Measurements from ENCODE around the gene PNRC1.
"Not testable (repeated sequence)": the region's sequence is repeated elsewhere in the genome, so short reads cannot be mapped to it uniquely, and the experiment has no call there.

The PNRC1 gene

DNA sequence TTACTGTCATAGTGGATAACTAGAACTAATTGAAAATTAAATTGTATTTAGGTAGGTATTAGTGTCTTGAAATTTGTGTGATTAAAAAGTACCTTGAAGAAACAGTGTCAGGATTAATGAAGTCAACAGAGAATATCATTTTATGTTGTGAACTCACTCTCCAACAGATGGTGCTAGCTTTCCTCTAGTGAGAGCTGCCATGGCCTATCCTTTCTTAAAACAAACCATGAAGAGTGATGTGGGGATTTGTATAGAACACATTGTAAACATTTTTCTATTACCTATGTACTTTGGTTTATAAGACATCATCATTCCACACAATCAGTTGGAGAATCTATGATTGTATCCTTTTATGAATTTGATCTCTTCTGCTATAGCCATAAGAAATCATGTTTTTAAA lies 42.1 kb downstream of the PNRC1 start:
- no peak overlapping the region for H3K4me3 ChIP-seq (ENCODE audit: low read depth, low read length)
- CTCF ChIA-PET, result interaction anchor here (0.9 to 8.3 kb wide), 10 partner anchors 9 to 249 kb away, joined by 3 to 88 read pairs (median 5); no protein-coding TSS in a partner anchor
- DNase-seq (ENCODE audit: low read depth, low spot score), result no peak
- TF ChIP-seq, protein P1, sequence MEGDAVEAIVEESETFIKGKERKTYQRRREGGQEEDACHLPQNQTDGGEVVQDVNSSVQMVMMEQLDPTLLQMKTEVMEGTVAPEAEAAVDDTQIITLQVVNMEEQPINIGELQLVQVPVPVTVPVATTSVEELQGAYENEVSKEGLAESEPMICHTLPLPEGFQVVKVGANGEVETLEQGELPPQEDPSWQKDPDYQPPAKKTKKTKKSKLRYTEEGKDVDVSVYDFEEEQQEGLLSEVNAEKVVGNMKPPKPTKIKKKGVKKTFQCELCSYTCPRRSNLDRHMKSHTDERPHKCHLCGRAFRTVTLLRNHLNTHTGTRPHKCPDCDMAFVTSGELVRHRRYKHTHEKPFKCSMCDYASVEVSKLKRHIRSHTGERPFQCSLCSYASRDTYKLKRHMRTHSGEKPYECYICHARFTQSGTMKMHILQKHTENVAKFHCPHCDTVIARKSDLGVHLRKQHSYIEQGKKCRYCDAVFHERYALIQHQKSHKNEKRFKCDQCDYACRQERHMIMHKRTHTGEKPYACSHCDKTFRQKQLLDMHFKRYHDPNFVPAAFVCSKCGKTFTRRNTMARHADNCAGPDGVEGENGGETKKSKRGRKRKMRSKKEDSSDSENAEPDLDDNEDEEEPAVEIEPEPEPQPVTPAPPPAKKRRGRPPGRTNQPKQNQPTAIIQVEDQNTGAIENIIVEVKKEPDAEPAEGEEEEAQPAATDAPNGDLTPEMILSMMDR (IDR thresholded peaks at IDR 0.05; ENCODE audit: insufficient read depth, low read length, missing control alignments), result peak; percentile 40
- POLR2A ChIA-PET, result no interaction called here

DNA sequence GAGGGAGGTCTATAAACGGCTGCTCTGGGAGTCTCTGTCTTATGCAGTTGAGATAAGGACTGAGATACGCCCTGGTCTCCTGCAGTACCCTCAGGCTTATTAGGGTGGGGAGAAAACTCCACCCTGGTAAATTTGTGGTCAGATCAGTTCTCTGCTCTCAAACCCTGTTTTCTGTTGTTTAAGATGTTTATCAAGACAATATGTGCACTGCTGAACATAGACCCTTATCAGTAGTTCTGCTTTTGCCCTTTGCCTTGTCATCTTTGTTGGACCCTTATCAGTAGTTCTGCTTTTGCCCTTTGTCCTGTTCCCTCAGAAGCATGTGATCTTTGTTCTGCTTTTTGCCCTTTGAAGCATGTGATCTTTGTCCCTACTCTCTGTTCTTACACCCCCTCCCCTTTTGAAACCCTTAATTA lies 47.7 kb downstream of the PNRC1 start:
- CTCF ChIA-PET, result interaction anchor here (1.9 kb wide), 1 partner anchor 113 kb away, joined by 4 read pairs; no protein-coding TSS in a partner anchor
- POLR2A ChIA-PET; H3K4me3 ChIP-seq (ENCODE audit: low read depth, low read length); DNase-seq (ENCODE audit: low read depth, low spot score): not testable (repeated sequence)

DNA sequence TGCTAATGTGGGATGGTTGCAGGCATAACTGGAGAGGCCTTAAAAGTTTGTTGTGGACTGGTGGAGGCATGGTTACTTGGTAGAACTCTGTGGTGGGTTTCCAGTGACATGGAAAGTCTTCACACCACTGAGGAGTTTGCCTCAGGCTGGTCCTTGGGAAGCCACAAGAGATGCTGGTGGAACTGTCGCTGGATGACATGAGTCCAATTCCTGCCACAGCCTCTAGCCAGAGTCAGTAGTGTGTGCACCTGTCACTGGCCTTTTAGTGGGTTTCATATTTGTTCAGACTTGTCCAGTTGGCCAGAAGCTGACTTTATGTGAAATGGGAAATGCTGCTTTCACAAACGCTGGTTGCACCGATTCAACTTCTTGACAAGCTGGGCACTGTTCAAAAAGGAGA lies 51.0 kb downstream of the PNRC1 start:
- no peak for DNase-seq (ENCODE audit: low read depth, low spot score)
- ChIA-PET POLR2A (no interaction called here), CTCF (interaction anchor here (0.8 to 1.6 kb wide), 4 partner anchors 9 to 110 kb away, joined by 3 to 5 read pairs (median 4); no protein-coding TSS in a partner anchor)
- no peak overlapping the region for H3K4me3 ChIP-seq (ENCODE audit: low read depth, low read length)
- TF ChIP-seq, protein P1 (IDR thresholded peaks at IDR 0.05; ENCODE audit: insufficient read depth, low read length, missing control alignments), result no peak

DNA sequence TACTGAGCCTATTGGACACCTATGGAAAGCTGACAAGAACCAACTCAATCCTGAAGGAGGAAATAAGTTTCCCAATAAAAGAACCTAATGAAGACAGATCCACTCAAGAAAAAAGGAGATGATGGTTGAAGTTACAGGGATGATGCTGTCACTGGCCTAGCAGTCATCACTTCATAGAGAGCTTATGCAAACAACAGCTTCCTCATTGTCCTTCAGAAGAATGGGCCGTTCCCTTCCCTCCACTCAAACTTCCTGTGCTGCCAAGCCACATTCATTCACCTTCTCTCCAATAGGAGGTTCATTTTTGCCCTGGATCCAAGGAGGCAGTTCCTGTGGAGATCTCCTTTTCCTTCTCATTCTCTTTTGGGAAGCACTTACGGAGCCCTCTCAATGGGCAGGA lies 51.5 kb downstream of the PNRC1 start:
- POLR2A ChIA-PET, result no interaction called here
- DNase-seq (ENCODE audit: low read depth, low spot score), result no peak
- CTCF ChIA-PET, result interaction anchor here (1.1 to 1.6 kb wide), 3 partner anchors 9 to 109 kb away, joined by 3 to 5 read pairs (median 4); no protein-coding TSS in a partner anchor

DNA sequence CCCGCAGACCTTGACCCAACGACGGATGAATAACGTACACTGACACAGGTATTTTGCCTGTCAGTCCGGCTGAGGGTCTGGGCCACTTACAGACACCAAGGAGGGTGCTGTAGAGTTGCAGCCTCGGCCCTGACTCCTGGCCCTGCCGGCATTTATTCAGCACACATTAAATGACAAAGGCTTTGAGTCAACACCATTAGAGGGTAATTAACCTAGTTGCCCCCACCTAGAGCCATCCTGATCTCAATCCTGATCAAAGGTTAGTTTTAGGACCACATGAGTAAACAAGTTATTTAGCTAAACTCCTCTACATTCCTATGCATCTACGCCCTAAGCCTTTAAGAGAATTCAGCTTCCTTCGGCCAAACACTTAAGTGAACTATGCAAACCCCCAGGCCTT lies 53.4 kb downstream of the PNRC1 start:
- TF ChIP-seq, protein P1 (IDR thresholded peaks at IDR 0.05; ENCODE audit: insufficient read depth, low read length, missing control alignments), result no peak
- ChIA-PET CTCF (no interaction called here), POLR2A (no interaction called here)
- no peak overlapping the region for H3K4me3 ChIP-seq (ENCODE audit: low read depth, low read length)
- DNase-seq (ENCODE audit: low read depth, low spot score), result no peak

More for the DNA sequence above, 51.5 kb downstream of the PNRC1 start:
- TF ChIP-seq, protein P1 (IDR thresholded peaks at IDR 0.05; ENCODE audit: insufficient read depth, low read length, missing control alignments), result no peak
- H3K4me3 ChIP-seq (ENCODE audit: low read depth, low read length), result no peak overlapping the region

DNA sequence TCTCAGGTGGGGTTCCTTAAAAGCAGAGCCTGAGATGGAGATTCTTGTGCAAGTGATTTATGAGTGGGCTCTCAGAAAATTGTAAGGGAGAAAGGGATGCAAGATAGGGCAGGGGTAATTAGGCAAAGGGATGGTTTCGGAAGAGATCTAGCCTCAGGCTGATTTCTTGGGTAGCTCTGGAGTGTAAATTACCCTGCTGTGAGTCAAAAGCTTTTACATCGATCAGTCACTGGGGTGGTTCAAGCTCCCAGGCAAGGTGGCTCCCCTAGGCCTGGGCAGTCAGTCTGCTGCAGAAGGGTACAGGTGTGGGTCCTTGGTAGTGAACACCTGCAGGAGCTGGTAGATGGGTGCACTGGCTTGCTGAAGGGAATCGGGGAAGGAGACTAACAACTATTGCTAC lies 54.2 kb downstream of the PNRC1 start:
- no peak overlapping the region for H3K4me3 ChIP-seq (ENCODE audit: low read depth, low read length)
- POLR2A ChIA-PET, result no interaction called here
- CTCF ChIA-PET, result interaction anchor here (0.5 kb wide), 1 partner anchor 151 kb away, joined by 3 read pairs; no protein-coding TSS in a partner anchor
- TF ChIP-seq, protein P1 (IDR thresholded peaks at IDR 0.05; ENCODE audit: insufficient read depth, low read length, missing control alignments), result no peak
- no peak for DNase-seq (ENCODE audit: low read depth, low spot score)
